Superior temporal gyrus (tissue), 1 donor: ENCODE results near the gene PRRX2.
"Not testable (repeated sequence)": the region's sequence is repeated elsewhere in the genome, so short reads cannot be mapped to it uniquely, and the experiment has no call there.

Experiments
- DNase-seq: peaks from one replicate; pipeline ENCODE4 v3.0.0-alpha.2; 2016; ENCODE audit errors: extremely low spot score

The PRRX2 gene

DNA sequence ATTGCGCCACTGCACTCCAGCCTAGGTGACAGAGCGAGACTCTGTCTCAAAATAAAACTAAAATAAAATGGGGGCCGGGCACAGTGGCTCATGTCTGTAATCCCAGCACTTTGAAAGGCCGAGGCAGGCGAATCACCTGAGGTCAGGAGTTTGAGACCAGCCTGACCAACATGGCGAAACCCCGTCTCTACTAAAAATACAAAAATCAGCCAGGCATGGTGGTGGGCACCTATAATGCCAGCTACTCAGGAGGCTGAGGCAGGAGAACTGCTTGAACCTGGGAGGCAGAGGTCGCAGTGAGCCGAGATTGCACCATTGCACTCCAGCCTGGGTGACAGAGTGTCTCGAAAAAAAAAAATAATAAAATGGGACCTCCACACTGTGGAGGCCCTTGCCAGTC lies 29.1 kb upstream of the PRRX2 start:
- DNase-seq, result not testable (repeated sequence)

DNA sequence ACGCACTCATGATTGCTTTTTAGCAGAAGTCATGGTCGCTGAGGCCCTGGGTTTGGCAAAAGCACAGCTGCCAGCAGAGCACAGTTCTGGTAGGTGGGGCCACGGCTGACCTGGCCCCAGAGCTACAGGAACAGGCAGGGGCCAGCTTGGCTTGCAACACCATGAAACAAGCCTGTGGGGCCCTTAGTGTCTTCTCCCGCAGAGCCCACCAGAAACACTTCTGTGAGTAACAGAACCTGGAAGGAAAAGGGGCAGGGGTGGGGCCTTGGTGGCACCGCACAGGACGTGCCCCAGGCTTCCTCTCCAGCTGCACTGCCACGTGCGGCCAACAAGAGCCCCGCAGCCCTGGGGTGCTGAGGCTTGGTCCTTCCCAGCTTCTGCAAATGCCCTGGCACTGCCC lies 28.3 kb upstream of the PRRX2 start:
- no peak for DNase-seq

DNA sequence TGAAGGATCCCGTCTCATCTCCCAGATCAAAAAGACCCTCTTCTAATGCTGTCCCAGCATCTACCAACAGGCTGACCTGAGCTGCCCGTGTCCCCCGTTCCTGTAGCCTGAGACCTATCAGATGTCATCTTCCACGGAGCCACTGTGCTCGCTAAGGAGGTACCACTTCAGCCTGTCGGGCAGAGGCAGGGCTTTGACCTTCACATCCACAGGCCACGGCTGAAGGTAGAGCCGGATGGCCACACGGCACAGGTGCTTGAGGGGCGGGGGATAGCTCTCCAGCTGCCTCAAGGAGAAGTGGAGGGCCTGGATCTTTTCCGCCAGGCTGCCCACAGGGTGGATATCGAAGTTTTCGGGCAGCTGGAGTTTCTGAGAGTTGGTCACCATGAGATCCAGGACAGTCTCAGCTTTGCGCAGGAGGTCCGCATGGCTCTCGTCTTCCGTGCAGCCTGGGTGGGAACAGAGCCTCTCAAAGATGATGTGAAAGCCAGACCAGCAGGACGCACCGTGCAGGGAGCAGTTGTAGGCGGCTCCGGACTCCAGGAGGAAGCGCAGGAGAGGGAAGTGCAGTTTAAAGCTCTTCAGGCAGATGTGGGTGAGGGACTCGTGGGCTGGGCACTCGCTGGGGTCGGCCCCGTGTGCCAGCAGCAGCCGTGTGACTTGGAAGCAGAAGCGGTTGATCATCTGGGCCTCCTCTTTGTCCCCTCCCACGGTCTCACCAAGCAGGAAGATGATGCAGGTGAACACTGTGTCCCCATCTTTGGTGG lies 27.6 kb upstream of the PRRX2 start:
- no peak for DNase-seq

DNA sequence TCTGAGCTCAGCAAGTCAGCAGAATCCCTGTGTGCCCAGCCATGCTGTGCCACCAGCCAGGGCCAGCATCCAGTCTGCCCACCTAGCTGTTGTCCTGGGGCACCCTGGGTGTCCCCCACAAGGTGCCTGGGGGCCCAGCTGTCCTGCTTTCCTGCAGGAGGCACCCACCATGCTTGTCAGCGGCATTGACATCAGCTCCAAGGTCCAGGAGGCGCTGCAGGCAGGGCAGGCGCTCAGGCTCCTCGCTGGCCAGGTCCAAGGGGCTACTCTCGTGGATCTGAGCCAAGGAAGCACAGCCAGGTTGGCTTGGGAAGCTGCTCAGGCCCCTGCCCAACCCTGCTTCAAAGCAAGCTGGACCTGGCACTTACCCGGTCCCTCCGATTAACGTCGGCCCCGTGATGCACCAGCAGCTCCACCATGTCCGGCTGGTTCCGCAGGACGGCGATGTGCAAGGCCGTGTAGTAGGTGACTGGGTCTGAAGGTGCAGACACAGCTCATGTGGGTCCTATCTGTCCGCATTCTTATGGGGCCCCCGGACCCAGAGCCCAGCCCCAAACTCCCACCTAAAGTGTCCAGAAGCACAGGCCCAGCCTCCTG lies 26.3 kb upstream of the PRRX2 start:
- DNase-seq, result no peak

DNA sequence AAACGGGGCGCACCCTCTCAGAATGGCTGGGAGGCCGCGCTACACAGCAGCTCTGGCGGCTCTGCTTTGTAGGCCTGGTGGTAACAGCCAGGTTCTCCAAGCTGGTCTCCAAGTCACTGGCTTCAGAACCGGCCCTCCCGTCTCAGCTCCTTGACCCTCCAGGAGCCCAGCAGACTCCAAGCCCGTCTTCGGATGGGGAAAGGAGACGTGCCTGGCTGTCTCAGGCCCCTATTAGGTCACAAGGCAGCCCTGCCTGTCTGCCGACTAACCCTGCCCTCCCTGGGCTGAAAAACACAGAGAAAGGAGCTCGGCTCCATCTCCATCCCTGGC lies 25.7 kb upstream of the PRRX2 start:
- no peak for DNase-seq

DNA sequence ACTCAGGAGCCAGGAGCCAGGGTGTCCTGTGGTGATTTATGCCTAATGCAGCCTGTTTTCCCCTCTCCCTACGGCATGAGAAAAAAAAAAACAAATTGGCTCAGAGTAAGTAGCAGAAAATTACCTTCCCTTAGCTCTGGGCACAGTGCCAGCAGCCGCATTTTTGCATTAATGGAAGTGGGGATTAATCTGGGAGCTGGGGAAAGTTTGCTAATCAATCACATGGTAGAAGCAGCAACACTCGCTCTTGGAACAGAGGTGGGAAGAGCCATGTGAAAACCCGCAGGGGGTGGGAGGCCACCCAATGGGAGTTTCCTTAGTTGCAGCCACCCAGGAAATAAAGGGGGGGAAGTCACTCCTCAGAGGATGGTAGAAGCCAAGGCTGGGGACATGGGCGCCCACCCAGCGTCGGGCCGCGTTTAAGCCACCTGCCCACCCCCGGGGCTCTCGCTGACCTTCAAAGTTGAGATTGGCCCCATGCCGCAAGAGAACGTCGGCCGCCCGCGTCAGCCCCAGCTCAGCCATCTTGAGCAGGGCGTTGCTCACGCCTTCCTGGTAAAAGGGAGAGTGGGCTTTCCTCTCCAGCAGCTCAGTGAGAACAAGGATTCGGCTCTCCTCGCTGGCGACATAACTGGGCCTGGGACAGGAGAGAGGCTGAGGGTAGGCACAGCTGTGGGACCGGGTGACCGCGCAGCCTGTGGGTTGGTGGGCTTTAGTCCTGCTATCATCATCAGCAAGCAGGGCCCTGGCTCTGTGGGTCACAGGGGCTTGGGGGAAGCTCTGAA lies 25.2 kb upstream of the PRRX2 start:
- DNase-seq, result no peak

DNA sequence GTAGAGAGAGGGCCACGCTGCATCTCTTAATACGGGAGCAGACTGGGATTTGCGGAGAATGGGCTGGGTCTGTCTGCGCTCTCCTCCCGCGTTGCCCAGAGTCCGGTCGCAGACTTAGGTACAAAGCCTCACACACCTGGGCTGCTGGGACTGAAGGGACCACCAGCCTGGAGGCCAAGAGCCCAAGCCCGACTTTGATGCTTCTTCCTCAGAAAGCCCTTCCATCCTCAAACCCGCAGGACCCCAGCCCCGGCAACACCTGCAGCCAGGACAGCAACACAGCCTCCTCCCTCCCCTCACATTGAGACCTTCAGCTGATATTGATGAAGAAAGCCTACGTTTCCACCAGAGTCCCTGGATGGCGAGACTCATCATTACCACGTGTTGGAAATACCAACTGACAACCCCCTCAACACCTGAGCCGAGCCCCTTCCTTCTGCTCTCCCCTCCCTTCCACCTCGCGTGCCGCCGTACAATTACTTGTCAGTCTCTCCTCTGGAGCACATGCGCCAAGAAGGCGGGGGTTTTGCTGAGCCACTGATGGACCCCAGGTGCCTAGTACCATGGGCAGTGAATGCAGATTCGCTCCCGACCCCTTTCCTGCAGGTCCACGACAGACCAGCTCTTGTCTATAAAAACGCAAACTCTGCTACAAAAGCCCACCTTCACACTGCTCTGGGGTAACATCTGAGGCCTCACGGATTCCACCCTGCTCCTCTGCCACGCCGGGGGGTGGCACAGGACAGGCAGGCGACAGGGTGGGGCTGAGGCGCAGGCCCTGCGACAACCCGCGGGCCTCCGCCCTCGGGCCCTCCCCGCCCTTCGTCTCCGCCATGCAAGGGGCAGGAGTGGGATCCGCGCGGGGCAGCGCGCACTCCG lies 24.3 kb upstream of the PRRX2 start:
- DNase-seq, result no peak

DNA sequence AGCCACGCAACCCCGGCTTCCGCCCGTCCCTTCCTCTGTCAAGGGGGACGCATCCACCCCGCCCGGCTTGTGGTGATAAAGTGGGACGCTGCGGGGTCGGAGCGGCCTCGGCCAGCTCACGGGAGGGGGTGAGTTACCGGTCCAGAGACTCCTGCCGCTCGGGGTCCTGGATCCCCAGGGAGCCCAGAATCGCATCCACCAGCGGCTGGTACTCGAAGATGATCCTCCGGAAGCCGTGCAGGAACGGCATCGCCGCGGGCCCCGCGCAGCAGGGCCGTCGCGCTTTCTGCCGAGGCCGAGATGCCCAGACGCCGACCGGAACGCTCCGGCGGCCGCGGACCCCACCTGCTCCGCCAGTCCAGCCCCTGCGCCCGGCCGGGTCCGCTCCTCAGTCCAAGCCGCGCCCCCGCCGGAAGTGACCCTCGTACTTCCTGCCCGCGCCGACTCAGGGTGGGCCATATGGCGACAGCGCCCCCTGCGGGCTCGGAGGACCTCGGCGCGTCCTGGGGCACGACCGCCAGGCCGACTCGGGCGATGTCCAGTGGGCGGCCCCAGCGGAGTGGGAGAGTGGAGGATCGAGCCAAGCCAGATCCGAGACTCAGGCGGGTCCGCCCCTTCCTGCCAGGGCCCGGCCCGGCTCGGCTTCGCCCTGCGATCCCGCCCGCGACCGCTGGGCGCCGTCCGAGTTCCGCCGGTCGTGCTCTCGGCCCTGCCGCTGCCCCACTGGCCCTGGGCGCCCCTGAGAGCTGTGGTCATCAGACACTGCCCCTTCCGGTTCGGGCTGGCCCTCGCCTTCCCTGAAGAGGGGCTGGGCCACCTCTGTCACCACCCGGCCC lies 23.5 kb upstream of the PRRX2 start, which contains the start of gene ASB6:
Gene ASB6 (minus strand): TSS at position 402 of the 836 bp plus-strand sequence. CDS start 152 bp downstream, at position 250.
- DNase-seq, result peak; percentile 95

DNA sequence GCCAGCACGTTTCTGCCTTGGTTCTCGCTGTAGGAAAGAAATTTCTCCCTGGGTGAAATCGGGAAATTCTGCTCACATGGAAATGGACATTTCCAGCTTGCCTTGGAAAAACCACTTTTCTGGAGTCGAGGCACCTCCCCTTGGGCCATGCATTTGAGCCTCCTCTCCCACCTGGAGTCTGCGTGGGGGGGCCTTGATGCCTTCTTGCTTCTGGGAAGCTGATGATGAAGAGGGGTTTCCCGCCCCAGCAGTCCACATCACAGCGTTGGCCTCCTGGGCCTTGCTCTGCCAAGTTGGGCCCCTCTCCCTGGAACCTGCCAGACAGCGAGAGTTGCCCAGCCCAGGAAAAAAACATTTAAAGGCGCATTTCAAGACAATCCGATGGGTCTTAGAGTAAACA lies 21.7 kb upstream of the PRRX2 start:
- DNase-seq, result no peak

DNA sequence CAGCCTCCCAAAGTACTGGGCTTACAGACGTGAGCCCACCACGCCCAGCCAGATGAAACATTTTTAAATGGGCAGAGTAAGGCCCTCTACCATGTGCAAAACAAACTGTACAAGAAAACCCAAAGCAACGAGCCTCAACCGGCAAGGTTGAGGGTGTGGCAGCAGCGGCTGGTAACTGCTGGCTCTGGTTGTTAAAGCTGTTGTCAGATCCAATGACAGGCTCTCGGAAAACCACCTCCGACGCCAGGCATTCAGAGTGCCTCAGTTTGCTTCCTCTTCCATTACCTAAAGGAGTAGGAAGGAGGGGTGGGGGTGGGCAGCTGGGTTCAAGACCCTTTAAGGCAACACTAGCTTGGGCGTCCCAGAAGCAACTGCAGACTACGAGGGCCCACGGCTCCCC lies 21.1 kb upstream of the PRRX2 start:
- no peak for DNase-seq

DNA sequence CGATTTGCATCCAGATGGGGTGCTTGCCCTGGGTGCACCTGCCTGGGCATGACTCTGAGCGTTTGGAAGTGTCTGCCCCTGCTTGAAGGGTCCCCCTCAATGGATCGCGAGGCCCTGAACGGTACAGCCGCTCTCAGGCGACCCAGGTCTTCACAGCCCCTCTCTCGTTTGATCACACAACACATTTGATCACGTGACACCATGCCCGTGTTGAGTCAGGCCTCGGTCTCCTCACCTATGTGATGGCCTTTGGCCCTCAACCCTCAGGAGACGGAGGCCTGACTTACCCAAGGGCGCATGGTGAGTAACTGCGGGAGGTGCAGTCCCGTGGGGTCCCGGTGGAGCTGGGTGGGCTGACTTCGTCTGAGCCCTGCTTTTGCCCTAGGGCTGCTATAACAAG lies 20.5 kb upstream of the PRRX2 start:
- DNase-seq, result no peak

DNA sequence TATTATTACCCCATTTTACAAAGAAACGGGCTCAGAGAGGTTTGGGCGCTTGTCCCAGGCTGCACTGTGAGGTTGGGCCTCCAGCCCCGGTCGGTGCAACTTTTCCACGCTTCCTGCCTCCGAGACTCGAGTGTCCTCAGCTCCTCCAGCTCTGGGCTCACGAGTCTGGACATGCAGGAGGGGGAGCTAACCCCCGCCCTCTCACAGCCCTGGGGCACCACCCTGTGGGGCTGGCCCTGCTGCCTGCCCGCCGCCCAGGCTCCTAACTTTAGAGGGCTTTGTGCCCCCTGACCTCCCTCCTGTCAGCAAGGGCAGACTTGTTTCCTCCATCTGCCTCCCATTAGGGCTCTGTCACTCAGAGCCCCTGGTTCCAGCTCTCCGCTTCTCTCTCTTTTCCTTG lies 19.2 kb upstream of the PRRX2 start:
- DNase-seq, result no peak

DNA sequence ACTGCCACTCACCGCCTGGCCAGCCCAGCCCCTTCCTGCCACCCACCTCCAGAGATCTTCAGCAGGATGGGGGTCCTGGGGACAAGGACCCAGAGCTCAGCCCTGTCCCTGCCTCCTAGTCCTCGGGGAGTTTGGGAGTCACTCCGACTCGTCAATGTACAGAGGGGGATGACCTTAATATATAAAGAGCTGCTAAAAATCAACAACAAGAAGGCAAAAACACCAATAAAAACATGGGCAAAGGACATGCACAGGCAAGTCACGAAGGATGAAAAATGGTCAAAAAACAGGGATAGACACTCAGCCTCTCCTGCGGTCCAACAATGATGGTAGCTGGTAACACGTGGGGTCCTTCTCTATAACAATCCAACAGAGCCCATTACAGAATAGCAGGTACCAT lies 18.8 kb upstream of the PRRX2 start:
- DNase-seq, result no peak

DNA sequence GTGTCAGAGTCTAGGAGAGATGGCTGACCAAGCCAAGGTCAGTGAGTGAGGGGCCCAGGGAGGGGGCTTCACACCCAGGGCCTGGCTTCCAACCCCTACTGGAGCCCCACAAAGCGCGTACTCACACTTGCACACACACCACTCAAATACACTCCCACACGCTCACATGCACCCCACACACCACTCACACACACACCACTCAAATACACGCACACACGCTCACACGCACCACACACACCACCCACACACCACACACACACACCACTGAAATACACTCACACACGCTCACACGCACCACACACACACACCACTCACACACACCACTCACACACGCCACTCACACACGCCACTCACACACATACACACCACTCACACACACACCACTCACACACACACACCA lies 17.8 kb upstream of the PRRX2 start:
- no peak for DNase-seq

DNA sequence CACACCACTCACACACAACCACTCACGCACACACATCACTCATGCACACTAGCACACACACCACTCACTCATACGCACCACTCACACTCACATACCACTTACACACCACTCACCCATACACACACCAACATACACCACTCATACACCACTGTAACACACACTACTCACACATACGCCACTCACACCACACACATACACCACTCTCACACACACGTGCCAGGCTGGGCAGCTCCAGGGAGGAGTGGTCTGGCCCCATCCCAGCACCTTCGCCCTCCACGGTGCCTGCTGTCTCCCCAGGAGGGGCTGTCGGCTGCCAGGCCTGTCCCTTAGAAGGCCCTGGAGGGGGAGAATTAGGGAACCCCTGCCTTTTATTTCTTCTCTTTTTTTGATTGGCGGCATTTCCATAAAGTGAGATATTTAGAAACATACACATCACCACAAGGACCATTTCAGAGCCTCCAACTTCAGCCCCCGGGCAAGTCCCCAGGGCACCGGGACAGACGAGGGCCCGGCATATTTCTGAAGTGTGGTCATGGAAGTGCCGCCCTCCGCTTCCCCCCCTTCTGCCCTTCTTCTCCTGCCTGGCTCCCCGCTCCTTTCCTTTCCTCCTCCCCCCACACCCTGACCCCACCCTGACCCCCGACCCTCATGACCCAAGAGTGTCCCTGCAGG lies 17.2 kb upstream of the PRRX2 start:
- no peak for DNase-seq

DNA sequence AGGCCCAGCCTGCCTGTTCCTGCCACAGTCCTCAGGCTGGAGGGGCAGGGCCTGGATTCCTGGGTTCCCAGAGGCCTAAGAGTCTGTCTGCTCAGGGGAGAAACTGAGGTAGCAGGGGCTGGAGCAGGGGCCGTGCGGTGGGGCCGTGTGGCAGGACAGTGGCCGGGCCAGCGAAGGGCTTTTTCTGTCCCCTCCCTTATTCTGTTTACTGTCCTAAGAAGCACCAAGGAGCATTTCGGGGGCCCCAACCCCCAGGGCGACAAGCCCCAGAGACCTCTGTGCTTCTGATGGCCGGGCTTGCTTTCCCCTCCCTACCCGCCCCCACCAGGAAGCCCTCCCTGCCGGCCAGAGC lies 16.7 kb upstream of the PRRX2 start:
- no peak for DNase-seq

DNA sequence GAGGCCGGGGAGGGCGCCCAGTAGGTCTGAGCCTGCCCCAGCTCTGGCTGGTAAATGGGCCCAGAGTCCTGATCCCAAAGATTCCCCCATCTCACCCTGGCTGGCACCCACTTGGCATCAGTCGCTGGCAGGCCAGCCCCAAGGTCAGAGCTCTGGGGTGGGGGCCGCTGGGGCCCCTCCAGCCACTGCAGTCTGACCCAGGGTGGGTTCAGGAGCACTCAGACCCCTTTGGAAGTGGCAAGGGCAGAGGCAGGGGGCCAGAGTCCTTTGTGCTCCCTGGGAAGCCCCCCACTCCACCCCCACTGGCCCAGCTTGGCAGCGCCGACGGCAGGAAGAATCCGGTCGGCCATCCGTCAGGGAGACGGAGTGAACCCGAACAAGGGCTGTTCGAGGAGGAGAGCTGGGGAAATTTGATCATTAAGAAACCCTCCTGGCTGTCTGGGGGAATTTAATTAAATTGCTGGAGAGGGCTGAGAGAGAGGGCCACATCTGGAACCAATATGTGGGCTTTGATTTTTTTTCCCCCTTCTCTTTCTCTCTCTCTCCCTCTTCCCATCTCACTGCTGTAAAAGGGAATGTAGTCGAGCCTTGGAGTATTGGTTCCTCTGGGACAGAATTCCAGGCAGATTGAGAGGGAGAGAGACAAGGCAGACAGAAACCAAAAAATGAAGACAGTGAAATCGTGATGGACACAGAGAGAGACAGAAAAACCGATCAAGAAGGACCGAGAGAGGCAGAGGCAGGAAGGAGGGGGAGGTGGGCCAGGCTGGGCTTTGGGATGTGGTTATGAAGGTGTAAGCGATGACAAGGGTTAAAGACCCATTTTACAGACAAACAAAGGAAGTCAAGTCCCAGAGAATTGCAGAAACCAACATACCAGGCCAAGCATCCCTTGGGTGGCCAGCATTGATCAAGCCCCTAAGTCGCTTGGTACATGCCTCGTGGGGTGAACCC lies 15.4 kb upstream of the PRRX2 start:
- DNase-seq, result no peak

DNA sequence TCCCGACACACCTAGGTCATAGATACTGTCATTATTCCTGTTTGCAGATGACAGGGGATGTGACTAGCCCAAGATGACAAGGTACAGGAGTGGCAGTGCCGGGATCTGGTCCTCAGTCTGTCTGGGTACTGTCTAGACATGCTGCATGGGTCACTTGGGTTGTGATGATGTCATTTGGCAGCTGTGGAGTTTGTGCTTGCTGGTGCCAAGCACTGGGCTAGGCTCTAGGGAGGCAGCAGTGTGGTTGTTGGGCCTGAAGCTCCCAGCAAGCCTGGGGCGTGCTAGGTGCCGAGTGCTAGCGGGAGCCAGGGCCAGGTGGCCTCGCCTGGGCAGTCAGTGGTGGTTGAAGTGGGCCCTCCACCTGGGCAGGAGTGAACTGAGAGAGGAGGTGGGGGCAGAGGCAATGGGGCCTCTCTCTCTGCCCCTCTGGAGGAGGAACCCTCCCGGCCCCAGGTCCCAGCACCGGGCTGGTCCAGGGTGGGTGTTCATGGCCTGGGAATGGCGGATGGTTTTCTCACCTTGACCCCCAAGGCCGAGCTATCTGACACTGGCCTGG lies 14.7 kb upstream of the PRRX2 start:
- no peak for DNase-seq
